GM19025 (cell line): ENCODE measurements around the gene NIPBL.
"Not testable (repeated sequence)": the region's sequence is repeated elsewhere in the genome, so short reads cannot be mapped to it uniquely, and the experiment has no call there.

Source experiments
- ATAC-seq: cut with Tn5 transposase; IDR thresholded peaks from one replicate; pipeline ENCODE4 v1.9.1; 2021; ENCODE audit warnings: mild to moderate bottlenecking, low read depth, moderate library complexity; ENCODE audit not compliant: unreplicated experiment

NIPBL gene

GRCh38 chr5:36901077-36901476, 24.5 kb downstream of the NIPBL start:
- ATAC-seq = not testable (repeated sequence)

DNA sequence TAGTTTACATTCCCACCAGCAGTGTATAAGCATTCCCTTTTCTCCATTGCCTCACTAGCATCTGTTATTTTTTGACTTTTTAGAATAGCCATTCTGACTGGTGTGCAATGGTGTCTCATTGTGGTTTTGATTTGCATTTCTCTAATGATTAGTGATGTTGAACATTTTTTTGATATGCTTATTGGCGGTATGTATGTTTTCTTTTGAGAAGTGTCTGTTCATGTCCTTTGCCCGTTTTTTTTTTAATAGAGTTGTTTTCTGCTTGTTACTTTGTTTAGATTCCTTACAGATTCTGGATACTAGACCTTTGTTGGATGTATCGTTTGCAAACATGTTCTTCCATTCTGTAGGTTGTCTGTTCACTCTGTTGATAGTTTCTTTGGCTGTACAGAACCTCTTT, 25.3 kb downstream of the NIPBL start:
- ATAC-seq = no peak

GRCh38 chr5:36902353-36902752, 25.8 kb downstream of the NIPBL start:
- no peak for ATAC-seq

DNA sequence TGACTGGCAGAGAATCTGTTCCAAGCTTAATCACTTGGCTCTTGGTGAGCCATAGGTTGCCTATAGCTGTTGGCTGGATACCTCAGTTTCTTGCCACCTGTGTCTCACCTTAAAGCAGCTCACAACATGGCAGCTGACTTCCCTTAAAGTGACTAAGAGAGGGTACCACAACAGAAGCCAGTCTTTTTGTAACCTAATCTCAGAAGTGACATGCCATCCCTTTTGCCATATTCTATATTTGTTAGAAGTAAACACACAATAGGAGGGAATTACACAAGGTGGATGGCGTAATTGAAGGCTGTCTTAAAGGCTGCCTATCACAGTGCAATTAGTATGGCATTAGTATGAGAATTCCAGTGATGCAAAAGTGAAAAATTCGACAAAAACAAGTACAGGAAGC, 28.1 kb downstream of the NIPBL start:
- no peak for ATAC-seq

DNA sequence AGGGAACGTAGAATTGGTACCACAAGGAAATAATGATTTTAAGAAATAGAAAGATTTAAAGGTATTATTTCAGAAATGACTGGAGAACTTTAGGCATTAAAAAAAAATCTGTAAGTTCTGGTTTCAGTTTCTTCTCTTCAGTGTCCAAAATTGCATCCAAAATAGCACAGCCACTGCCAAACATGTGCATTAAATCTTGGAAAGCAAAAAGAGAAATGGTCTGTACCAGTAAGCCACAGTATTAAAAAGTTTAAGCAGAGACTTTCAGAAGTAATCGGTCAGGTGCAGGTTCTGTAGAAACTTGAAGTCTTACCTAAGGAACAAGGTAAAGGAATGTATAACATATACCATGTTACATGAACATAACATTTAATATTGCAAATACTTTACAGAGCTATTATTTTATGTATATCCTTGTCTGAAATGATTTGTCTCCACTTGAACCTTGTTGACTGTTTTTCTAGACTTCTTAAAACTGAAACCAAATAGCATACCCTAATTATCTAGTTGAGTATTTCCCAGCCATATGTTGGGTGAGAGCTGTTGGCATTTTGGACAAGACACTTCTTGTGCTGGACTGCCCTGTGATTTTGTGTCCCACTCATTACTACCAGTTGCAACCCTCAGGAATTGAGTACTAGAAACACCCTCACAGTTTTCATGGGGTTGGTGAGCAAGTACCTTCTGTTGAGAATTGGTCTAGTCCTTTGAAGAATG, 32.1 kb downstream of the NIPBL start:
- ATAC-seq = no peak

GRCh38 chr5:36915653-36916052, 39.1 kb downstream of the NIPBL start:
- no peak for ATAC-seq

GRCh38 chr5:36916614-36917013, 40.0 kb downstream of the NIPBL start:
- not testable (repeated sequence) for ATAC-seq

DNA sequence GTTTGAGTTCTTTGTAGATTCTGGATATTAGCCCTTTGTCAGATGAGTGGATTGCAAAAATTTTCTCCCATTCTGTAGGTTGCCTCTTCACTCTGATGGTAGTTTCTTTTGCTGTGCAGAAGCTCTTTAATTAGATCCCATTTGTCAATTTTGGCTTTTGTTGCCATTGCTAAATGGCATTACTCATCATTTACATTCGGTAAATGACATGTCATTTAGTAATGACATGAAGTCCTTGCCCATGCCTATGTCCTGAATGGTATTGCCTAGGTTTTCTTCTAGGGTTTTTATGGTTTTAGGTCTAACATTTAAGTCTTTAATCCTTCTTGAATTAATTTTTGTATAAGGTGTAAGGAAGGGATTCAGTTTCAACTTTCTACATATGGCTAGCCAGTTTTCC, 40.8 kb downstream of the NIPBL start:
- not testable (repeated sequence) for ATAC-seq

- ATAC-seq = no peak
Observed at GRCh38 chr5:36919238-36919637, 42.7 kb downstream of the NIPBL start.

DNA sequence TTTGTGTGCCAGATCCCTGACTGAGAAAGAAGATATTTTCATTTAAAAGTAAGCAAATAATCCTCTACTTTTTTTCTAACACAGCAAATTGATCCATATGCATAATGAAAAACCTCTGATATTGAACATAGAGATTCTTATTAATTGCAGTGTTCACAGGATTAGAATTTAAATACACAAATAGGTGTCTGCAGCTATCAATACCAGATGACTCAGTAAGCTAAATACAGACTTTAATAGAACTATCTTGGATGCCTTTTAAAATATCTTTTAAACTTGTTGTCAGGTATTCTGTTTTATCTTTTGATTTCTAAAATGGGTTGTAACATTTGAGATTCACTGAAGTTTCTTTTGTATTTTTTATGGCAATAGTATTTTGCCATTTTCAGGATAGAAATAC, 43.1 kb downstream of the NIPBL start:
- no peak for ATAC-seq

GRCh38 chr5:36928947-36929346, 52.4 kb downstream of the NIPBL start:
- no peak for ATAC-seq

DNA sequence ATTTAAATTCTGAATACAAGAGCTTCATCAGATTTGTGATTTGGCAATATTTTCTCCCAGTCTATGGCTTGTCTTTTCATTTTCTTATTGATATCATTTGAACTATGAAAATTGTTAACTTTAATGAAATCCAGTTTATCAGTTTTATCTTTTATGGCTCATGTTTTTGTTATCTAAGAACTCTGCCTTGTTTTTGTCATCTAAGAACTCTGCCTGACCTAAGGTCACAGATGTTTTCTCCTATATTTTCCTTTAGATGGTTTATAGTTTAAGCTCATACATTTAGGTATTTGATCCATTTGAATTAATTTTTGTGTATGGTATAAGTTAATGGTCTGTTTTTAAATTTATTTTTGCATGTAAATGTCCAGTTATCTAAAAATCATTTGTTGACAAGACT, 52.9 kb downstream of the NIPBL start:
- no peak for ATAC-seq

DNA sequence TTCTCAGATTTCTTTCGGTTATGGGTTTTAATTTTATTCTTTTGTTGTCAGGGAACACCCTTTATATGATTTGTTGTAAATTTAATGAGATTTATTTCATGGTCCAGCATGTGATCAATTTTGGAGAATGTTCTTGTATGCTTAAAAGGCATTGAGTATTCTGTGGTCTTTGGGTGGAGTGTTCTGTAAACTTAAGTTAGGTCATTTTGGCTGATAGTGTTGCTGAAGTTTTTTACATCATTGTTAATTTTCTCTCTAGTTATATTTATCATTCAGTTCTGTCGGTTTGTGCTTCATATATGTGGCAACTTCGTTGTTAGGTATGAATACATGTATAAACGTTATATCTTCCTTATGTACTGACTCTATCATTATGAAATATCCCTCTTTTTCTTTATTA, 55.5 kb downstream of the NIPBL start:
- ATAC-seq = no peak

- no peak for ATAC-seq
Observed at GRCh38 chr5:36932699-36933098, 56.1 kb downstream of the NIPBL start.

- ATAC-seq = no peak
Observed at GRCh38 chr5:36934740-36935356, 58.3 kb downstream of the NIPBL start.

DNA sequence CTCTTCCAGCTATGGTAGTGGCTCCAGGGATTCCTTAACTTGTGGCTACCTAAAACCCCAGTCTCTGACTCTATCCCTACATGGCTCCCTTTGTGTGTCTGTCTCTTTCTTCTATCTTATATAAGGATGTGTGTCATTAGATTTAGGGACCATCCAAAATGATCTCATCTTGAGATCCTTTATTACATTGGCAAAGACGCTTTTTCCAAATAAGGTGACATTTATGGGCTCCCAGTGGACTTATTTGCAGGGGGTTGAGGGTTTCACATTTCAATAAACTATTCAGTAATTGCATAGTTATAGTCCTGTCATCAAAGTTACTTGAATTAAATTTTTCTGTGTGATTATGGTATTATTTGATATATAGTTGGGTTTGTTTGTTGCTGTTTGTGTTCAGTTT, 59.2 kb downstream of the NIPBL start:
- no peak for ATAC-seq

GRCh38 chr5:36936309-36936708, 59.7 kb downstream of the NIPBL start:
- ATAC-seq = no peak

DNA sequence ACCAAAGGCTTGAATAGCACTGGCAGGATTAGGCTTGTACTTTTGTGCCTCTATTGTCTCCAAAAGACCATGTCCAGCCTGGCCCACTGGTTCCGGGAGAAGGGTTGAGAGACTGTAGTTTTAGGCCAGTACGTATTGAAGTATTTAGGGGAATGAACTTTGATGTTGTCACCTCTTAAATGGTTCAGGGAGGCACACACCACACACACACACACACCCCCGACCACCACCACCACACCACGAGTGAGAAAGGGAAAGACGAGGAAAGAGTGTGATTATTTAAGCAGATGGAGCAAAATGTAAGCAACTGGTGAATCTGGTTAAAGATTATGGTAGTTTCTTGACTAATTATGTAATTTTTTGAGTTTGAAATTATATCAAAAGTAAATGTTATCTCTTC, 61.6 kb downstream of the NIPBL start:
- no peak for ATAC-seq

DNA sequence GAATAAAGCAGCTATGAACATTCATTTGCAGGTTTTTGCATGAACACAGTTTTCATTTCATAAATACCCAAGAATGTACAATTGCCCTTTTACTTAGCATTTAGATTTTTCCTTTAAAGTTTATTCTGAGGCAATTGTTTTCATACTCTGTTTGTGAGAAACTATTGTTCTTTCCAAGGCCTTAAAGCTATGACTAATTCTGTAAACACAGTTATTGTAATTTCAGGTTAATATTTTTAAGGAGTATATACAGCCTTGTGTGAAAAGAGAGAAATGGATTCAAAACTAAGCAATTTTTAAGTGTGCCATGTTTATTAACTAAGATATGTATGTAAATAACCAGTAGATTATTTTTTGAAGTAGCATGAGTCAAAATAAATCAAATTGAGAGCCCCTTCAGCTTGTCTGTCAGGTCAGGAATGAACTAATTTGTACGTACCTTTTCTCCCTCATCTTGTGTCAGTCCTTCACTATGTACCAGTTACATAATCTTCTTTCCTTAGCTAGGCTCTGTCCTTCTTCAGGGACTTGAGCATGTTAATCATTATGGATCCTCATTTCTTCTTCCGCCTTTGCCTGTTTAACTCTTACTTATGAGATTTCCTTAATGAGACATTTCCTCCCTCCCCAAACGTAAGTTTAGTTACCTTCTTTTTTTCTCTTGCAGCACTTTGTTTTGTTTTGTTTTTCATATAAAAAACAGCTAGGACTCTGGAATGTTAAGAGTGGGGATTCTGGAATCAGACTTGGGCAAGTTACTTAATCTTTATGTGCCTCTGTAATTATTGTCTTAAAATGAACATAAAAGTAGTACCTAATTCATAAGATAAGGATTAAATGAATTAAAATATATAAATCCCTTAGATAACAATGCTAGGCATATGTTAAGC, 63.6 kb downstream of the NIPBL start:
- ATAC-seq = no peak

DNA sequence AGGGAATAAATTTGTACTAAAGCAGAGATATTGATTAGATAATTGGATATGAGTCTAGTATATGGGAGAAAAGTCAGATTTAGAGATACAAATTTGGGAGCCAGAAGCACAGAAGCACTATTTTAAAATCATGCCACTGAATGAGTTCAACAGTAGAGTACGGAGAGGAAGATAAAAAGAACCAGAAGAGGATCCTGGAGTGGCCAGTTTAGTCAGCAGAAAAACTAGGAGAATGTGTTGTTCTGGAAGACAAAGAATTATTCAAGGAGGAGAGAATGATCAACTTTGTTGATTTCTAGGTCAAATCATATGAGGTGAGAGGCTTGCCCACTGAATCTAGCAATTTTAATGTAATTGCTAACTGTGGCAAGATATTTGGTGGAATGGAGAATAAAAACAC, 67.0 kb downstream of the NIPBL start:
- no peak for ATAC-seq

DNA sequence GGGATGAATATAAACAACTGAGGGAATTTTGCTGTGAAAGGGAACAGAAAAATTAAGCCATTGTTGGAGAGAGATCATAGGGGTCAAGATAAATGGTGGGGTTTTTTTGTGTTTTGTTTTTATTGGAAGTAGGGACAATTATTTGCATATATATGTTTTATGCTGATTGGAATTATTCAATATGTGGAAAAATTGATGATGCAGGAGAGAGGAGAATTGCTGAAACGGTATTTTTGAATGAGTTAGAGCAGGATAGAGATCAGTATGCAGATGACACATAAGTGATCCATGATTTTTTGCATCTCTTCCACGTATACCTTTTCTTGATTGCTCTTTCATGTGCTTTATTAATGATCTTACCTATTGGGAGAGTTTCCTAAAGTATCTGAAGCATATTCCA, 67.5 kb downstream of the NIPBL start:
- ATAC-seq = no peak
